Endothelial cell of umbilical vein (primary cell): ENCODE measurements around the gene PALD1. TPM values are rescaled to one million over a fixed set of nuclear protein-coding genes. Genes with fewer than 3 reads are reported as not detected.

ENCODE experiments used
- BruUV-seq: library from RNA; stranded (reverse); fragments of 400-500 nt; replicated peaks from 2 replicates; lab custom pipeline; 2021; lab: Mats Ljungman, UMichigan
- CTCF ChIA-PET: fragments of 300-600, 350-600 bp; sonication (Branson Sonifier 250); formaldehyde crosslinking; loops from one replicate; lab custom pipeline; 2021; ENCODE audit warnings: antibody characterized with exemption, inconsistent platforms; lab: Charles Lee
- POLR2A ChIA-PET: fragments of 300-600, 350-600 bp; sonication (Branson Sonifier 250); formaldehyde crosslinking; loops from one replicate; lab custom pipeline; 2021; ENCODE audit warnings: antibody characterized with exemption, inconsistent platforms; lab: Charles Lee
- DNase-seq: peaks from one replicate; pipeline ENCODE4 v3.0.0-alpha.2; 2011; ENCODE audit warnings: low read depth, low spot score
- FAIRE-seq: peaks from 2 replicates; lab custom pipeline; 2011; peaks lifted over from hg19 to GRCh38; lab: Jason Lieb, UNC
- H2AFZ ChIP-seq: 2 replicates; pipeline ENCODE4 v1.6.0; 2012; ENCODE audit warnings: low read depth, low read length, control low read depth, inconsistent platforms
- H3K27ac ChIP-seq: 2 replicates; pipeline ENCODE4 v1.5.1; 2011; ENCODE audit warnings: low read depth, mild to moderate bottlenecking, control low read depth, low read length, moderate library complexity; ENCODE audit not compliant: insufficient read depth
- H3K27me3 ChIP-seq, 2 experiments: 2 replicates each; pipeline versions ENCODE4 v1.6.0 to v1.6.1; 2011; ENCODE audit warnings: low read length in 2 of 2, mixed read lengths in 1 of 2; ENCODE audit not compliant: control insufficient read depth in 2 of 2, insufficient read depth in 2 of 2
- H3K36me3 ChIP-seq, 2 experiments: 2 replicates in 1 of 2; 3 replicates in 1 of 2; pipeline ENCODE4 v1.5.1; 2011; ENCODE audit warnings: low read length in 2 of 2, mild to moderate bottlenecking in 1 of 2, moderate library complexity in 1 of 2; ENCODE audit not compliant: control insufficient read depth in 2 of 2, insufficient read depth in 2 of 2; ENCODE audit errors: extremely low read depth in 1 of 2
- H3K4me1 ChIP-seq: 3 replicates; pipeline ENCODE4 v1.5.1; 2011; ENCODE audit warnings: mild to moderate bottlenecking, low read length; ENCODE audit not compliant: control insufficient read depth, insufficient read depth; ENCODE audit errors: extremely low read depth
- H3K4me2 ChIP-seq: 2 replicates; pipeline ENCODE4 v1.6.1; 2011; ENCODE audit warnings: low read length, control low read depth, mixed read lengths; ENCODE audit not compliant: insufficient read depth
- H3K4me3 ChIP-seq, 3 experiments: fragments of 200-600 bp in 1 of 3; sonication (generic), shearing (Covaris generic) in 1 of 3; replicated peaks in 1 of 3; 2 replicates each; pipeline ENCODE4 v1.5.1; 2011 to 2016; ENCODE audit warnings: control low read depth in 3 of 3, low read length in 3 of 3, mild to moderate bottlenecking in 2 of 3, inconsistent platforms in 1 of 3, low read depth in 1 of 3, moderate library complexity in 1 of 3; ENCODE audit not compliant: insufficient read depth in 1 of 3
- H3K79me2 ChIP-seq: 2 replicates; pipeline ENCODE4 v1.6.0; 2012; ENCODE audit warnings: low read length, inconsistent platforms; ENCODE audit not compliant: control insufficient read depth, insufficient read depth
- H3K9ac ChIP-seq: replicated peaks from 2 replicates; pipeline ENCODE3; 2011; ENCODE audit warnings: low read length, control low read depth; ENCODE audit not compliant: insufficient read depth; ENCODE audit errors: extremely low read depth
- H3K9me1 ChIP-seq: replicated peaks from 3 replicates; pipeline ENCODE4 v1.6.0; 2011; ENCODE audit warnings: mild to moderate bottlenecking, low read length; ENCODE audit not compliant: control insufficient read depth, insufficient read depth; ENCODE audit errors: extremely low read depth
- H3K9me3 ChIP-seq: replicated peaks from 2 replicates; pipeline ENCODE4 v1.5.1; 2012; ENCODE audit warnings: low read length, inconsistent platforms; ENCODE audit not compliant: control insufficient read depth, insufficient read depth
- H4K20me1 ChIP-seq: replicated peaks from 2 replicates; pipeline ENCODE3; 2011; ENCODE audit warnings: mild to moderate bottlenecking, low read length; ENCODE audit not compliant: control insufficient read depth, insufficient read depth; ENCODE audit errors: extremely low read depth
- CTCF ChIP-seq, 2 donors: IDR thresholded peaks; 1 replicate in 1 of 2; 2 replicates in 1 of 2; pipeline ENCODE4 v1.5.1; 2011; ENCODE audit warnings: low read length in 2 of 2, mild to moderate bottlenecking in 2 of 2, moderate library complexity in 2 of 2, control low read depth in 1 of 2, inconsistent platforms in 1 of 2, low read depth in 1 of 2; ENCODE audit not compliant: insufficient read depth in 1 of 2; ENCODE audit errors: extremely low read depth in 1 of 2
- EZH2 ChIP-seq: IDR thresholded peaks from 2 replicates; pipeline ENCODE4 v1.6.1; 2012; ENCODE audit warnings: borderline replicate concordance, low read depth, mild to moderate bottlenecking, moderate library complexity, low read length, inconsistent platforms; ENCODE audit not compliant: severe bottlenecking
- GATA2 ChIP-seq: IDR thresholded peaks from 2 replicates; pipeline ENCODE4 v1.7.0; 2011; ENCODE audit warnings: low read depth, mild to moderate bottlenecking, moderate library complexity, mixed read lengths, low read length; ENCODE audit not compliant: insufficient read length, insufficient read depth
- JUN ChIP-seq: IDR thresholded peaks from 2 replicates; pipeline ENCODE4 v1.6.1; 2011; ENCODE audit warnings: borderline replicate concordance, low read depth; ENCODE audit not compliant: insufficient read length, insufficient read depth
- MAX ChIP-seq: IDR thresholded peaks from 2 replicates; pipeline ENCODE4 v1.6.1; 2011; ENCODE audit not compliant: insufficient read depth, insufficient read length
- MYC ChIP-seq: IDR thresholded peaks from one replicate; pipeline ENCODE4 v1.6.1; 2011; ENCODE audit warnings: mild to moderate bottlenecking, low read depth, low read length
- POLR2AphosphoS5 ChIP-seq: IDR thresholded peaks from 2 replicates; pipeline ENCODE4 v1.6.1; 2012; ENCODE audit warnings: low read depth, mild to moderate bottlenecking, control low read depth, low read length, moderate library complexity; ENCODE audit not compliant: insufficient read depth
- dilution Hi-C: fragments of 300-500 bp; cut with MboI; formaldehyde crosslinking; loops from one replicate; pipeline ENCODE4 v1.15.0; 2019; ENCODE audit warnings: low sequenced_read_pairs; ENCODE audit not compliant: extremely low pct_ligation_motif_present
- intact Hi-C: fragments of 100-400 bp; cut with micrococcal nuclease; formaldehyde crosslinking; loops from one replicate; pipeline ENCODE4 v1.10.0; 2022
- polyA plus RNA-seq, 4 experiments: library from polyadenylated mRNA; depleted of rRNA in 3 of 4; stranded (reverse) in 3 of 4; unstranded in 1 of 4; fragments of >200 nt; gene quantifications; 2 replicates each; pipeline versions ENCODE4 v1.2.1 to v1.2.3, GENCODE V29; 2011 to 2012; ENCODE audit warnings: missing spikeins in 1 of 4
- total RNA-seq: library from RNA; stranded (reverse); gene quantifications from 2 replicates; pipeline ENCODE4 v1.2.3, GENCODE V29; 2021

The PALD1 gene
- total and polyA plus RNA-seq, 2 donors (not counting 3 experiments of a cell fraction or from before 2014, with no cell fraction given) = 16.6 to 73.3 TPM

GRCh38 chr10:70497120-70497545 lies 18.6 kb downstream of the PALD1 start:
- Histone ChIP-seq H3K4me2 (no peak overlapping the region), H3K4me1 (peaks cover 48% of the 10 kb centered on the region), H4K20me1 (no peaks in the 10 kb centered on the region), H3K9me3 (no peaks in the 10 kb centered on the region), H3K9ac (no peak overlapping the region), H2AFZ (no peak overlapping the region), H3K27ac (no peak overlapping the region), H3K36me3 (no peaks in the 10 kb centered on the region), H3K9me1 (no peaks in the 10 kb centered on the region), H3K79me2 (peaks cover 1% of the 10 kb centered on the region), H3K27me3 (no peaks in the 10 kb centered on the region), H3K4me3 (no peak overlapping the region)
- TF ChIP-seq POLR2AphosphoS5 (no peak), CTCF (IDR thresholded peaks at IDR 0.05; ENCODE audit: extremely low read depth in 1 of 2, insufficient read depth in 1 of 2, low read depth in 1 of 2, low read length in 2 of 2) (no peak)
- intact Hi-C loops (no loop called here), dilution Hi-C loops (no loop called here)
- DNase-seq (no peak), FAIRE-seq (no peak)
- POLR2A ChIA-PET = no interaction called here
- BruUV-seq = no TSS peak
- CTCF ChIA-PET = interaction anchor here (0.6 to 0.7 kb wide), 2 partner anchors 12 to 15 kb away, joined by 3 to 4 read pairs; no protein-coding TSS in a partner anchor

- POLR2A ChIA-PET = interaction anchor here (1.8 kb wide), 1 partner anchor 10 kb away, joined by 5 read pairs; no protein-coding TSS in a partner anchor
- Histone ChIP-seq H2AFZ (no peak overlapping the region), H3K4me3 (no peak overlapping the region), H3K36me3 (no peaks in the 10 kb centered on the region), H3K27me3 (no peaks in the 10 kb centered on the region), H3K4me2 (peak overlapping the region; percentile 10), H3K79me2 (no peaks in the 10 kb centered on the region), H3K27ac (peak overlapping the region; percentile 84), H4K20me1 (no peaks in the 10 kb centered on the region), H3K4me1 (peaks cover 48% of the 10 kb centered on the region), H3K9me1 (no peaks in the 10 kb centered on the region), H3K9ac (peak overlapping the region; percentile 16), H3K9me3 (no peaks in the 10 kb centered on the region)
- no peak for TF ChIP-seq GATA2
- TF ChIP-seq EZH2 = no peak
- TF ChIP-seq MYC = no peak
- no peak for TF ChIP-seq JUN
- TF ChIP-seq MAX = no peak
- dilution Hi-C loops = no loop called here
- no TSS peak for BruUV-seq
- peak; percentile 86 for FAIRE-seq
- intact Hi-C loops = no loop called here
- peak; percentile 57 for DNase-seq
- CTCF ChIA-PET = interaction anchor here (1.1 to 2.6 kb wide), 3 partner anchors 10 to 38 kb away, joined by 3 to 15 read pairs (median 12); no protein-coding TSS in a partner anchor
Observed at GRCh38 chr10:70498970-70499835, 20.6 kb downstream of the PALD1 start.
